IMR-90 (cell line): ENCODE data around the gene SLC27A1. TPM values are rescaled to one million over a fixed set of nuclear protein-coding genes. Genes with fewer than 3 reads are reported as not detected.
A peak's percentile ranks its signal among the peaks of the same experiment; 100 is the strongest.

Source experiments
- ATAC-seq: fragments of 200-7000 bp; cut with Tn5 transposase; 2 replicates; pipeline ENCODE4 v1.9.1; 2020; ENCODE audit warnings: low read depth, mild to moderate bottlenecking, moderate library complexity
- Bru-seq: library from RNA; stranded (reverse); fragments of 400-500 nt; gene quantifications from one replicate; lab custom pipeline; 2021; lab: Mats Ljungman, UMichigan
- BruChase-seq, 2 experiments: library from RNA; stranded (reverse); fragments of 400-500 nt; gene quantifications; one replicate each; lab custom pipeline; 2021; lab: Mats Ljungman, UMichigan
- BruUV-seq: library from RNA; stranded (reverse); fragments of 400-500 nt; replicated peaks from 2 replicates; lab custom pipeline; 2021; lab: Mats Ljungman, UMichigan
- CTCF ChIA-PET: fragments of 300-600 bp; formaldehyde crosslinking; extraction: SDS; loops from one replicate; lab custom pipeline; 2021; ENCODE audit warnings: antibody characterized with exemption; lab: Yijun Ruan, JAX
- POLR2A ChIA-PET: fragments of 300-600 bp; sonication (Branson Sonifier 250); formaldehyde crosslinking; loops from one replicate; lab custom pipeline; 2022; ENCODE audit warnings: antibody characterized with exemption; ENCODE audit not compliant: unreplicated experiment; lab: Charles Lee
- DNase-seq: peaks from one replicate; pipeline ENCODE4 v3.0.0; 2013
- H2AFZ ChIP-seq: replicated peaks from 2 replicates; pipeline ENCODE3; 2013; ENCODE audit warnings: low read length, mild to moderate bottlenecking; ENCODE audit not compliant: poor library complexity
- H2AK5ac ChIP-seq: 2 replicates; pipeline ENCODE4 v1.6.1; 2013; ENCODE audit warnings: low read depth, low read length, inconsistent platforms
- H2AK9ac ChIP-seq: replicated peaks from 2 replicates; pipeline ENCODE3; 2013; ENCODE audit warnings: mild to moderate bottlenecking, low read depth, low read length, moderate library complexity; ENCODE audit not compliant: poor library complexity
- H2BK120ac ChIP-seq: 2 replicates; pipeline ENCODE4 v1.6.1; 2013; ENCODE audit warnings: low read depth, low read length, inconsistent platforms
- H2BK15ac ChIP-seq: 3 replicates; pipeline ENCODE4 v1.6.1; 2013; ENCODE audit warnings: low read depth, low read length, inconsistent platforms
- H2BK20ac ChIP-seq: 2 replicates; pipeline ENCODE4 v1.6.1; 2013; ENCODE audit warnings: low read depth, mild to moderate bottlenecking, inconsistent platforms, low read length, moderate library complexity
- H2BK5ac ChIP-seq: 2 replicates; pipeline ENCODE4 v1.6.1; 2013; ENCODE audit warnings: mild to moderate bottlenecking, low read depth, low read length, inconsistent platforms; ENCODE audit not compliant: poor library complexity, severe bottlenecking
- H3K14ac ChIP-seq: replicated peaks from 2 replicates; pipeline ENCODE4 v1.6.1; 2013; ENCODE audit warnings: low read depth, low read length, inconsistent platforms
- H3K18ac ChIP-seq: 2 replicates; pipeline ENCODE4 v1.6.1; 2013; ENCODE audit warnings: low read depth, low read length, control low read depth
- H3K23ac ChIP-seq: 2 replicates; pipeline ENCODE4 v1.6.1; 2013; ENCODE audit warnings: low read depth, low read length, inconsistent platforms
- H3K27ac ChIP-seq: 2 replicates; pipeline ENCODE4 v1.5.1; 2013; ENCODE audit warnings: mild to moderate bottlenecking, control low read depth, low read length; ENCODE audit not compliant: insufficient read depth
- H3K27me3 ChIP-seq: 2 replicates; pipeline ENCODE4 v1.6.1; 2013; ENCODE audit warnings: low read length; ENCODE audit not compliant: control insufficient read depth, insufficient read depth
- H3K36me3 ChIP-seq: 2 replicates; pipeline ENCODE4 v1.6.1; 2013; ENCODE audit warnings: low read length, mixed read lengths; ENCODE audit not compliant: control insufficient read depth, insufficient read depth
- H3K4ac ChIP-seq: 2 replicates; pipeline ENCODE4 v1.6.1; 2013; ENCODE audit warnings: low read depth, low read length, inconsistent platforms
- H3K4me1 ChIP-seq: 2 replicates; pipeline ENCODE4 v1.6.1; 2013; ENCODE audit warnings: low read length, mixed read lengths; ENCODE audit not compliant: control insufficient read depth, insufficient read depth
- H3K4me2 ChIP-seq: 2 replicates; pipeline ENCODE4 v1.6.1; 2013; ENCODE audit warnings: low read depth, mild to moderate bottlenecking, control low read depth, low read length, moderate library complexity
- H3K4me3 ChIP-seq: 2 replicates; pipeline ENCODE4 v1.5.1; 2013; ENCODE audit warnings: low read depth, mild to moderate bottlenecking, control low read depth, low read length, moderate library complexity; ENCODE audit not compliant: insufficient read depth
- H3K56ac ChIP-seq: 2 replicates; pipeline ENCODE4 v1.6.1; 2013; ENCODE audit warnings: low read length, inconsistent platforms; ENCODE audit not compliant: insufficient read depth; ENCODE audit errors: extremely low read depth
- H3K79me1 ChIP-seq, 2 experiments: 2 replicates each; pipeline ENCODE4 v1.6.1; 2013; ENCODE audit warnings: low read length in 2 of 2, inconsistent platforms in 1 of 2, low read depth in 1 of 2
- H3K9ac ChIP-seq: 2 replicates; pipeline ENCODE4 v1.6.1; 2013; ENCODE audit warnings: low read depth, low read length, control low read depth
- H3K9me1 ChIP-seq: 2 replicates; pipeline ENCODE4 v1.6.1; 2013; ENCODE audit warnings: low read length, inconsistent platforms; ENCODE audit not compliant: insufficient read depth
- H3K9me3 ChIP-seq: 2 replicates; pipeline ENCODE4 v1.6.1; 2013; ENCODE audit warnings: low read length; ENCODE audit not compliant: control insufficient read depth, insufficient read depth
- H4K20me1 ChIP-seq: 2 replicates; pipeline ENCODE4 v1.6.1; 2013; ENCODE audit warnings: low read length, inconsistent platforms; ENCODE audit not compliant: insufficient read depth
- H4K5ac ChIP-seq: 2 replicates; pipeline ENCODE4 v1.6.1; 2013; ENCODE audit warnings: mild to moderate bottlenecking, low read depth, low read length, control low read depth
- H4K8ac ChIP-seq, 2 experiments: 2 replicates each; pipeline ENCODE4 v1.6.1; 2013; ENCODE audit warnings: low read depth in 2 of 2, low read length in 2 of 2, control low read depth in 1 of 2, inconsistent platforms in 1 of 2
- H4K91ac ChIP-seq: 2 replicates; pipeline ENCODE4 v1.6.1; 2013; ENCODE audit warnings: low read depth, low read length, inconsistent platforms; ENCODE audit not compliant: insufficient read depth
- CEBPB ChIP-seq: IDR thresholded peaks from 2 replicates; pipeline ENCODE4 v1.6.1; 2012; ENCODE audit warnings: low read depth, low read length, improper control_type of control experiment
- CHD1 ChIP-seq: IDR thresholded peaks from 2 replicates; pipeline ENCODE4 v1.6.1; 2012; ENCODE audit warnings: low read depth, low read length, improper control_type of control experiment
- MAZ ChIP-seq: IDR thresholded peaks from 2 replicates; pipeline ENCODE4 v1.6.1; 2012; ENCODE audit warnings: low read depth, mild to moderate bottlenecking, low read length, improper control_type of control experiment, moderate library complexity, borderline replicate concordance
- MXI1 ChIP-seq: IDR thresholded peaks from 2 replicates; pipeline ENCODE4 v1.6.1; 2012; ENCODE audit warnings: low read depth, mild to moderate bottlenecking, low read length, moderate library complexity, borderline replicate concordance
- POLR2A ChIP-seq: IDR thresholded peaks from 2 replicates; pipeline ENCODE4 v1.6.1; 2012; ENCODE audit warnings: mild to moderate bottlenecking, low read depth, low read length
- RFX5 ChIP-seq: IDR thresholded peaks from 2 replicates; pipeline ENCODE4 v1.8.0; 2012; ENCODE audit warnings: low read depth, mild to moderate bottlenecking, low read length, moderate library complexity
- SMC3 ChIP-seq: fragments of 150-350 bp; IDR thresholded peaks from 2 replicates; pipeline ENCODE4 v1.6.1; 2016; ENCODE audit warnings: low read depth, mild to moderate bottlenecking, antibody characterized with exemption, low read length, moderate library complexity
- WGBS, 2 experiments: methylation state at CpG; one replicate each; pipeline versions ENCODE4 v1.1.5 to v1.1.7; 2013; ENCODE audit warnings: missing lambda C conversion rate in 2 of 2; ENCODE audit not compliant: insufficient read length in 1 of 2; ENCODE audit errors: extremely low coverage in 2 of 2; 5-methylcytosine and 5-hydroxymethylcytosine counted together
- dilution Hi-C: fragments of 300-500 bp; cut with HindIII; formaldehyde crosslinking; loops from one replicate; pipeline ENCODE4 v1.14.3; 2018; ENCODE audit warnings: low sequenced_read_pairs; ENCODE audit not compliant: unreplicated experiment
- in situ Hi-C: fragments of 300-500 bp; cut with MboI; formaldehyde crosslinking; loops from 3 replicates; pipeline ENCODE4 v1.14.3; 2019; ENCODE audit warnings: low sequenced_read_pairs, inconsistent platforms, mixed read lengths
- intact Hi-C: fragments of 100-400 bp; cut with micrococcal nuclease; formaldehyde crosslinking; loops from 2 replicates; pipeline ENCODE4 v1.10.0; 2022
- long read RNA-seq: library from polyadenylated mRNA; unstranded; transcript quantifications from one replicate; pipeline ENCODE4 v2.0.0, GENCODE V29; 2021; ENCODE audit not compliant: unreplicated experiment
- polyA plus RNA-seq, 3 experiments: library from polyadenylated mRNA; depleted of rRNA; stranded (reverse); fragments of >200 nt; gene quantifications; 2 replicates each; pipeline ENCODE4 v1.2.3, GENCODE V29; 2012; ENCODE audit warnings: low replicate concordance in 1 of 3
- total RNA-seq: library from RNA; depleted of rRNA; stranded (reverse); fragments of >200 nt; gene quantifications from 2 replicates; pipeline ENCODE4 v1.2.3, GENCODE V29; 2012; rRNA removed

SLC27A1 gene
- total RNA-seq: 4.8 and 5.6 TPM in 2 replicates
- 12.9 and 15.6 TPM in 2 replicates for polyA plus RNA-seq (2012; rRNA removed)
- polyA plus RNA-seq (2012; cell fraction: cytosol; rRNA removed): 11.1 and 18.4 TPM in 2 replicates
- 37.7 and 82.2 TPM in 2 replicates for polyA plus RNA-seq (2012; cell fraction: nucleus; rRNA removed; ENCODE audit: low replicate concordance)
- percentile 66 among the genes with signal in this experiment for Bru-seq, nascent RNA
- BruChase-seq, experiment 1, labeled RNA remaining after a 6-hour chase: percentile 77 among the genes with signal in this experiment
- percentile 76 among the genes with signal in this experiment for BruChase-seq, experiment 2, labeled RNA remaining after a 2-hour chase
- long read RNA-seq, partial matches to known transcripts: 1 of 16 reads
- long read RNA-seq, other reads (novel, unspliced or antisense): 11 of 16 reads

DNA sequence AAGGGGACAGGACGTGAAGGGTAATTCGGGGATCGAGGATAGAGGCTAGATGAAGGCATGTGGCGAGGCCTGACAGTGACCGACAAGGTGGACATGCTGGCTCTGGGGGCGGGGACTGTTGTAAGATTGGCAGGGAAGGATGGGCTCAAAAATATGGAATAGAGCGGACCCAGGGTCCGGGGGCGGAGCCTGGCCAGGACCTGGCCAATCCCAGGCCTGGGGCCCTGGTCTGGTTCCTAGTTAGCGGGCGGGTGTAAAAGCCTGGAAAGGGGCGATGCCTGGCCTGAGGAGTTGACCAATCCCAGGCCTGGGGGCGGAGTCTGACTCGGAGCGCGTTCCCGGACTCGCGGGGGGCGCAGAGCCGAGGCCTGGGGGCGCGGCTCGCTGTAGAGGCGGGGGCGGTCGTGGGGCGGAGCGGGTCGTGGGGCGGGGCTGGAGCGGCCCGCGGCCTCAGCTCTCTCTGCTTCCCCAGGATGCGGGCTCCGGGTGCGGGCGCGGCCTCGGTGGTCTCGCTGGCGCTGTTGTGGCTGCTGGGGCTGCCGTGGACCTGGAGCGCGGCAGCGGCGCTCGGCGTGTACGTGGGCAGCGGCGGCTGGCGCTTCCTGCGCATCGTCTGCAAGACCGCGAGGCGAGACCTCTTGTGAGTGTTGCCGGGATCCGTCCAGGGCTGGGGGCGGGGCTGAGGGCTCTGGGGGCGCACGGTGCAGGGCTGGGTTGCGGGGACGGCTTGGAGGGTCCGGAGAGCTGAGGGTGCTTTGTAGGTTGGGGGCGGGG lies at the start of gene SLC27A1:
SLC27A1 (plus strand) TSS at position 457 of the 774 bp plus-strand sequence; CDS start at position 474, 17 bp downstream.
- Histone ChIP-seq H2AK9ac (peak within 1 kb of the TSS; percentile 95), H2BK120ac (peak within 1 kb of the TSS; percentile 57), H4K91ac (peak within 1 kb of the TSS; percentile 54; the same call in 1 of the 2 replicates), H3K4ac (peak within 1 kb of the TSS; percentile 80), H3K9me3 (no peaks in the 10 kb centered on the region), H2AK5ac (peak within 1 kb of the TSS; percentile 60; the same call in 1 of the 2 replicates), H3K27ac (peak within 1 kb of the TSS; percentile 73), H3K4me2 (peak within 1 kb of the TSS; percentile 84), H3K4me1 (peaks cover 12% of the 10 kb centered on the region), H4K20me1 (peaks cover 6% of the 10 kb centered on the region; the same call in 1 of the 2 replicates), H3K27me3 (no peaks in the 10 kb centered on the region), H2AFZ (peak within 1 kb of the TSS; percentile 98), H4K8ac (peak within 1 kb of the TSS; percentile 53 to 87; a peak in 3 of 4 replicates), H3K23ac (peak within 1 kb of the TSS; percentile 31; the same call in 1 of the 2 replicates), H3K79me1 (peaks cover 9 to 42% of the 10 kb centered on the region in 2 experiments; a peak in 3 of 4 replicates), H3K14ac (peak within 1 kb of the TSS; percentile 69), H3K9ac (peak within 1 kb of the TSS; percentile 77), H4K5ac (peak within 1 kb of the TSS; percentile 13; the same call in 1 of the 2 replicates), H3K4me3 (peak within 1 kb of the TSS; percentile 91), H3K56ac (no peak within 1 kb of the TSS), H2BK5ac (peak within 1 kb of the TSS; percentile 20), H2BK20ac (peak within 1 kb of the TSS; percentile 65), H3K9me1 (no peaks in the 10 kb centered on the region), H3K36me3 (no peaks in the 10 kb centered on the region), H3K18ac (peak within 1 kb of the TSS; percentile 12; the same call in 1 of the 2 replicates), H2BK15ac (peak within 1 kb of the TSS; percentile 45; the same call in 1 of the 3 replicates)
- ChIA-PET POLR2A (no interaction called here), CTCF (interaction anchor here (1.0 kb wide), 1 partner anchor 43 kb away, joined by 3 read pairs; no protein-coding TSS in a partner anchor)
- 0% methylated on average over 22 of the region's 67 CpGs; no CpG with 5 or more reads in 1 of the 2 experiments for WGBS, 2 experiments
- BruUV-seq: no TSS peak
- intact Hi-C loops: loop anchor here (1.0 kb wide), 1 partner anchor 41 kb away; the partner anchor contains the start of gene PGLS
- ATAC-seq: peak; percentile 94
- dilution Hi-C loops: no loop called here
- in situ Hi-C loops: no loop called here
- no peak for TF ChIP-seq SMC3
- peak; percentile 76 for TF ChIP-seq MAZ
- TF ChIP-seq RFX5: 0 out of 2 replicates have a peak, but pooled peaks have one; percentile 12
- TF ChIP-seq CHD1: no peak
- TF ChIP-seq POLR2A: peak; percentile 58; the same call in 1 of the 2 replicates
- TF ChIP-seq CEBPB: 0 out of 2 replicates have a peak, but pooled peaks have one; percentile 16
- peak; percentile 90 for TF ChIP-seq MXI1
- DNase-seq: peak; percentile 98
